Measurements from ENCODE around the gene NAA60. TPM values are rescaled to one million over a fixed set of nuclear protein-coding genes. Genes with fewer than 3 reads are reported as not detected.

The NAA60 gene

Small RNA genes lying within 50 kb of the gene (small RNA-seq; reads per million reads assigned to genes)
- not detected for gene MIR6126 (ENCODE audit: insufficient read depth)
